PFSK-1 (cell line): ENCODE data around the gene KAT8.

Experiments
- FOXP2 ChIP-seq: optimal IDR thresholded peaks from 2 replicates; pipeline ENCODE3; 2011; ENCODE audit warnings: borderline replicate concordance, control low read depth, inconsistent platforms; ENCODE audit not compliant: insufficient read depth; ENCODE audit errors: extremely low read length, extremely low read depth
- POLR2AphosphoS5 ChIP-seq: IDR thresholded peaks from 2 replicates; pipeline ENCODE4 v1.6.1; 2012; ENCODE audit warnings: low read depth, mild to moderate bottlenecking, control low read depth, low read length, moderate library complexity
- SIN3A ChIP-seq: IDR thresholded peaks from 2 replicates; pipeline ENCODE4 v1.6.1; 2012; ENCODE audit warnings: mild to moderate bottlenecking, low read length, moderate library complexity, borderline replicate concordance; ENCODE audit not compliant: insufficient read depth
- TAF1 ChIP-seq: IDR thresholded peaks from 2 replicates; pipeline ENCODE4 v1.6.1; 2012; ENCODE audit warnings: low read length, control low read depth, borderline replicate concordance; ENCODE audit not compliant: insufficient read depth
- TF ChIP-seq, protein P1 (sequence below), 2 experiments: IDR thresholded peaks; 2 replicates each; pipeline versions ENCODE4 v1.6.1 to v1.8.0; 2011 to 2012; ENCODE audit warnings: low read depth in 2 of 2, low read length in 2 of 2, control low read depth in 1 of 2, inconsistent platforms in 1 of 2, mild to moderate bottlenecking in 1 of 2, moderate library complexity in 1 of 2; ENCODE audit not compliant: insufficient read depth in 1 of 2

DNA sequence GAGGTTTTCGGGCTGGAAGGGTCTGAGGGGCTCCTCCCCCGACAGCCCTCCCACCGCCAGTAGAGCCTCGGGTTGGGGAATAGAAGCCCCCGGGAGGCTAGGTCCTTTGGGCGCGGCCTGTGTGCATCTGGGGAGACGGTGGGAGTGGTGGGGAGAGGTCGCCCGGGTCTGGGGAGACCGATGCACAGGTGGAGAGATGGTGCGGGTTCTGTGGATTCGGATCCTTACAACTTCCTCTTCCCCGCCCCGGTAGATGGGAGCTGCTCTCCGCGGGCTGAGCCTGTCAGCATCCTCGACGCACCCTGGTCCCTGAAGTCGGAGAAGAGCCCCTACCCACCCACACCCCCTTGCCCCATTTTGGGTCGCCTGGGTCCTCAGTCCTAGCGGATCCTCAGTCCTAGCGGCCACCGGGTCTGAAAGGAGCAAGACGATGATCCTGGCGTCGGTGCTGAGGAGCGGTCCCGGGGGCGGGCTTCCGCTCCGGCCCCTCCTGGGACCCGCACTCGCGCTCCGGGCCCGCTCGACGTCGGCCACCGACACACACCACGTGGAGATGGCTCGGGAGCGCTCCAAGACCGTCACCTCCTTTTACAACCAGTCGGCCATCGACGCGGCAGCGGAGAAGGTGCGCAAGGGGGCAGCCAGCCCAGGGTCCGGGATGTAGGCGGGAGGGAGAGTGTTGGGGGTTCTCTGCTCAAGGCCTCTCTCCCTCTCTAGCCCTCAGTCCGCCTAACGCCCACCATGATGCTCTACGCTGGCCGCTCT, 8.5 kb upstream of the KAT8 start:
- TF ChIP-seq, protein P1, sequence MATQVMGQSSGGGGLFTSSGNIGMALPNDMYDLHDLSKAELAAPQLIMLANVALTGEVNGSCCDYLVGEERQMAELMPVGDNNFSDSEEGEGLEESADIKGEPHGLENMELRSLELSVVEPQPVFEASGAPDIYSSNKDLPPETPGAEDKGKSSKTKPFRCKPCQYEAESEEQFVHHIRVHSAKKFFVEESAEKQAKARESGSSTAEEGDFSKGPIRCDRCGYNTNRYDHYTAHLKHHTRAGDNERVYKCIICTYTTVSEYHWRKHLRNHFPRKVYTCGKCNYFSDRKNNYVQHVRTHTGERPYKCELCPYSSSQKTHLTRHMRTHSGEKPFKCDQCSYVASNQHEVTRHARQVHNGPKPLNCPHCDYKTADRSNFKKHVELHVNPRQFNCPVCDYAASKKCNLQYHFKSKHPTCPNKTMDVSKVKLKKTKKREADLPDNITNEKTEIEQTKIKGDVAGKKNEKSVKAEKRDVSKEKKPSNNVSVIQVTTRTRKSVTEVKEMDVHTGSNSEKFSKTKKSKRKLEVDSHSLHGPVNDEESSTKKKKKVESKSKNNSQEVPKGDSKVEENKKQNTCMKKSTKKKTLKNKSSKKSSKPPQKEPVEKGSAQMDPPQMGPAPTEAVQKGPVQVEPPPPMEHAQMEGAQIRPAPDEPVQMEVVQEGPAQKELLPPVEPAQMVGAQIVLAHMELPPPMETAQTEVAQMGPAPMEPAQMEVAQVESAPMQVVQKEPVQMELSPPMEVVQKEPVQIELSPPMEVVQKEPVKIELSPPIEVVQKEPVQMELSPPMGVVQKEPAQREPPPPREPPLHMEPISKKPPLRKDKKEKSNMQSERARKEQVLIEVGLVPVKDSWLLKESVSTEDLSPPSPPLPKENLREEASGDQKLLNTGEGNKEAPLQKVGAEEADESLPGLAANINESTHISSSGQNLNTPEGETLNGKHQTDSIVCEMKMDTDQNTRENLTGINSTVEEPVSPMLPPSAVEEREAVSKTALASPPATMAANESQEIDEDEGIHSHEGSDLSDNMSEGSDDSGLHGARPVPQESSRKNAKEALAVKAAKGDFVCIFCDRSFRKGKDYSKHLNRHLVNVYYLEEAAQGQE (IDR thresholded peaks at IDR 0.05; ENCODE audit: insufficient read depth in 1 of 2, low read depth in 2 of 2, low read length in 2 of 2): no peak
- TF ChIP-seq SIN3A (no peak), POLR2AphosphoS5 (no peak), FOXP2 (no peak), TAF1 (no peak)
